Hematopoietic multipotent progenitor cell treated with erythropoietin and hydrocortisone succinate and interleukin-3 and kit ligand, for 4 days (in vitro differentiated cells): ENCODE results near the gene RABEPK.
"Not testable (repeated sequence)": the region's sequence is repeated elsewhere in the genome, so short reads cannot be mapped to it uniquely, and the experiment has no call there.

Experiments
- DNase-seq: peaks from one replicate; pipeline ENCODE4 v3.0.0-alpha.2; 2015

Gene RABEPK

DNA sequence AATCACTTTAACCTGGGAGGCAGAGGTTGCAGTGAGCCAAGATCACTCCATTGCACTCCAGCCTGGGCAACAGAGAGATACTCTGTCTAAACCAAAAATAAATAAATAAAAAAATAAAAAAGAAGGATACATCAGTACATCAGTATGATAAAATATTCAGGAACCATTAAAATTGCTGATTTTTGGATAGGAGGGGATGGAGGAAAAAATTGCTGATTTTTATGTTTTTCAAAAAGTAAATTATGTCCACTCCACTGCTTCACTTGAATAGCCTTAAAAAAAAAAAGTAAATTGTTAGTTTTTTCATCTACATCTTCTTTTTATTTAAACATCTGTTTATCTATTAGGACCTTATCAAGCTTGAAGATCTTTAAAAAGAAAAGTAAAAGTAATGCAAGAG is 53.9 kb downstream of the RABEPK start:
- DNase-seq, result no peak

DNA sequence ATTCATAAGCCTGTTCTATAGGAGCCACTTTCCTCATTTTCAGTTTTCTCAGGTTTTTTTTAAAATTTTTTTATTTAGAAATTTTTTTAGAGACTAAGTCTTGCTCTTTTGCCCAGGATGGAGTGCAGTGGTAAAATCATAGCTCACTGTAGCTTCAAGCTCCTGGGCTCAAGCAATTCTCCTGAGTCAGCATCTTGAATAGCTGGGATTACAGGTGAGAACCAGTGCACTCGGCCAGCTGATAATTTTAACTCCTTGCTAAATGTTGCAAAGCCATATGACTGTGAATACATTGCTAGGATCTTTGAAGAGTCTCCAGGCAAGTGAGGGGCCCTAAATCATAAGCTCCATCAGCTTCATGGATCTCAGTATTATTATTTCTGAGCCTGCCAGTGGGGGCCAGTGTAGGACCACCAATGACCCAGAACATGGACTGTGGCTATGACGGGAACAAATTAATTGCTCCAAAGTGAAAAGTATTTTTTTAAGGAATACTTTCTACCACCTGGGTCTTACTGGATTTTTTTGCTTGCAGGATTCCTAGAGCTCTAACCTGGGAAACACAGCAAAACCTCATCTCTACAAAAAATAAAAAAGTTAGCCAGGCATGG is 55.5 kb downstream of the RABEPK start:
- DNase-seq, result peak; percentile 72

DNA sequence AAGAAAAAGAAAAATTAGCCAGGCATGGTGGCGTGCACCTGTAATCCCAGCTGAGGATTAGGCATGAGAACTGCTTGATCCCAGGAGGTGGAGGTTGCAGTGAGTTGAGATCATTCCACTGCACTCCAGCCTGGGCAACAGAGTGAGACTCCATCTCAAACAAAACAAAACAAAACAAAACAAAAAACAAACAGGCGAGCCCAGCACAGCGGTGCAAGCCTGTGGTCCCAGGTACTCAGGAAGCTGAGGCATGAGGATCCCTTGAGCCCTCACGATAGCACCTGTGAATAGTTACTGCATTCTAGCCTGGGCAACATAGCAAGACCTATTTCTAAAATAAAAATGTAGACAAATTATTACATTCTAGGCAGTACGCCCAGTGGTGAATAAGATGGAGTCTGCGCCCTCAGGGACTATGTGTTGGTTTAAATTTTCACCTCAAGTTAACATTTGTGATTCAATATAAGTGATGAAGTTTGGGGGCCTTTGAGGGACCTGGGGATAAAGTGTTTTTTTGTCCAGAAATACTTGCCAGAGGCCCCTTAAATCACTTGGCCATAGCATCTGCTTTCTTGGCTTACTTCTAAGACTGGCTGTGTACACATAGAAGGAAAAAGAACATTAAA is 57.9 kb downstream of the RABEPK start:
- no peak for DNase-seq

DNA sequence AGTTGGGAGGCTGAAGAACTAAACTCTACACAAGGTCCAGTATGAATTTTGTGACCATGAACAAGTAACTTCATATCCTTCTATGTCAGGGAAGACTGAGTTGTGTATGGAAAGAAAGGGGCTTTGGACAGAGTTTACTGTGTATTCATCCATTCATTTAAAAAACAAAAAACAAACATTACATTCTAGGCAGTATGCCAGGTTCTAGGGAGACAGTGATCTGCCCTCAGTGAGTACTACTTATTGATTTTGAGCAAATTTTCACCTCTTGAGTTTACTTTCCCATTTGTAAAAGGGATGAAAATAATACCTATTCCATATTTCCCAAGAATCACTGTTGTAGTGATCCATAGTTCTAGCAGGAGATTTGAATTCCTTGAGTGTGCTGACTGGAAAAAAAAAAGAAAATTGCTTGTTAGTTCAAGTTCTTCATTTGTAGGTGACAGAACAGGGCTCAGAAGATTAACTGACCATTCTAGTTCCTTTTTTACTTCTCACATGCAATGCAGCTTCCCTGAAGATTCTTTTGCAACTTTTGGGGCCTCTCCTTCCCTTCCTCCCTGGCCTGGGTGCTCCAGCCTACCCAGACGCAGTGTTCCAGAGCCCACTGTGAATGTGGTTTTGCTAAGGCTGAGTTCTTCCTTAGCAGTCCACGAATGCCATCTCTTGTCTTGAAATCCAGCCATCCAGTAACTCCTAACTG is 58.6 kb downstream of the RABEPK start:
- peak; percentile 76 for DNase-seq

DNA sequence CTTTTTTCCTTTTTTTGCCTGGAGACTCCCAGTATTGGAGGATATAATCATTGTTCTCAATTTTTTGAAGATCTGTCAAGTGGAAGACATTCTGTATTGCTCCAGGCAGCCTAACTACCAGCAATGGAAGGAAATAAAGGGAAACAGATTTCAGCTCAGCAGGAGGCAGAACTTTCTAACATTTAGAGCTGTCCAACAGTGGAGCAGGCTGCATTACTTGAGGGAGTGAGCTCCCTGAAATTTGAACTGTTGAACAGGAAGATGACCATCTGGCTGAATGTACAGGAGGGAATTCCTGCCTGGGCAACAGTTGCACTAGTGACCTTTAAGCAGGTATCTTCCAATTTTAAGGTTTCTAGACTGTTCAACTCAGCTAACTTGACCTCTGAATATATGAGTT is 60.2 kb downstream of the RABEPK start:
- no peak for DNase-seq

DNA sequence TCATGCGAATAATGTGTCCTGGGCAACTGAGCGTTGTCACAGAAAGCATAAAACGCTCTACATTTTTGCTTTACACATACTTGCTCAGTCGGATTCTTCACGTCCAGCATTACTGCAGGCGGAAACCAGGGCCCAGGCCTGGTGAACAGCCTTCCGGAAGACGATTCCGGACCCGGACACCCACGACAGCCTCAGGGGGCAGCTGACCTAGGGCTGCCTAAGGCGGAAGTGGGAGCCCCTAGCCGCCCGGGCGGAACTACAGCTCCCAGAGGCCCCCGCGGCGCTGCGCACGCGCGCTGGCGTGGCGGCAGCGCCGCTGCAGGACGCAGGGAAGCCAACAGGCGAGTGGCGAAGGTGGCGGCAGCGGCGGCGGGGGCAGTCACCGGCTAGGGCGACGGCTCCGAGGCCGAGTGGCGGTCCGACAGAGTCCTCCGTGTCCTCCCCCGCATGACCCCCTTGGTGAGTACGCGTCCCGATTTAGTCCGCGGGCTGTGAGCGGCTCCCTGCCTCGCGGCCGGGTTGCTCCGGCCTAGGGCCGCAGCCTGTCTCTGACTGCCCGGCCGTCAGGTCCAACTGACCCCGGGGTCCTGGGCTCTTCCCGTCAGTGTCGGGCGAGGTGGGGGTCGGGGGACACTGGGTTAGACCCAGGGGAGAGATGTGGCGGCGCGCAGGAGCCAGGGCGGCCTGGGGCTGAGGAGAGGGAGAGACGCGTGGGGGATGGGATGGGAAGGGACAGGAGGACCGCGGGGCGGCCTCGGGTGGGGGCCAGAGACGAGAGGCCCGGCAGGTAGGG is 61.4 kb downstream of the RABEPK start, which contains the start of gene GAPVD1:
Gene GAPVD1 (plus strand): TSS at position 326 of the 793 bp plus-strand sequence. CDS start 37,096 bp downstream, outside the sequence.
- peak; percentile 98 for DNase-seq

DNA sequence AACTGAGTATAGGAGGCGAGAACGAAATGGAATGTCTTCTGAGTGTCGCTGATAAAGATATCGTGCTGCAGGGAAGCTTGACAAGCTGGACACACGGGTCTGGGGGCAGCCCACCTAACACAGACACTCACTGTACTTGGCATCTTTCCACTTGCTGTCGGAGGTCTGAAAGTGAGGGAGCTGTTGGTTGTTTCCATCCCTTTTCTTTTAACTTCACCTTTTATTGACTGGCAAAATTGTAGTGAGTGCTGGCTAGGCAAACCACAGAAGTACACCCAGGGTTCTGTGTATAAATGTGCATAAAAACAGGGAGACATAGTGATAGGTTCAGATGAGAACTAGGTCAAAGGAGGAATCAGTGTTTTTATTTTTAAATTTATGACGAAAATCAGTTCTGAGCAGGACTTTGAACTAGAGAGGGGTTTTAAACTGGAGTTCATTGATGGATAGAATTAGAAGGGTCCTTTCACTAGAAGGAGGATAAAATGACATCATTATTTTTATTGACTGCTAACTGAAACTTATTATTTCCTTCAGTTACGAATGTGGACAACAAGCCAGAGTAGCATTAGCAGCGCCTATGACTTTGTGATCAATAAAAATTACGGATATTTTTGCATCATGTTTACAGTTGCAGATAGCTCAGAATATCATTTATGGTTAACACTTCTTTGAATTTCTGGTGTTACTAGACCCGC is 62.1 kb downstream of the RABEPK start:
- DNase-seq, result peak; percentile 59

DNA sequence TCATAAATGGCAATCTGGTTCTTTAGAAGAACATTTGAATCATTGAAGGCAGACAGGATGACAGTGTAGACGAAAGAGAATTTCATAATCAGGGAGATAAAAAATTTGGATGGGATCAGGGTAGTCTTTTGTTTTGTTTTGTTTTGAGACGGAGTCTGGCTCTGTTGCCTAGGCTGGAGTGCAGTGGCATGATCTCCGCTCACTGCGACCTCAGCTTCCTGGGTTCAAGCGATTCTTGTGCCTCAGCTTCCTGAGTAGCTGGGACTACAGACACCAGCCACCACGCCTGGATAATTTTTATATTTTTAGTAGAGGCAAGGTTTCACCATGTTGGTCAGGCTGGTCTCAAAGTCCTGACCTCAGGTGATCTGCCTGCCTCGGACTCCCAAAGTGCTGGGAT is 63.7 kb downstream of the RABEPK start:
- DNase-seq, result not testable (repeated sequence)

DNA sequence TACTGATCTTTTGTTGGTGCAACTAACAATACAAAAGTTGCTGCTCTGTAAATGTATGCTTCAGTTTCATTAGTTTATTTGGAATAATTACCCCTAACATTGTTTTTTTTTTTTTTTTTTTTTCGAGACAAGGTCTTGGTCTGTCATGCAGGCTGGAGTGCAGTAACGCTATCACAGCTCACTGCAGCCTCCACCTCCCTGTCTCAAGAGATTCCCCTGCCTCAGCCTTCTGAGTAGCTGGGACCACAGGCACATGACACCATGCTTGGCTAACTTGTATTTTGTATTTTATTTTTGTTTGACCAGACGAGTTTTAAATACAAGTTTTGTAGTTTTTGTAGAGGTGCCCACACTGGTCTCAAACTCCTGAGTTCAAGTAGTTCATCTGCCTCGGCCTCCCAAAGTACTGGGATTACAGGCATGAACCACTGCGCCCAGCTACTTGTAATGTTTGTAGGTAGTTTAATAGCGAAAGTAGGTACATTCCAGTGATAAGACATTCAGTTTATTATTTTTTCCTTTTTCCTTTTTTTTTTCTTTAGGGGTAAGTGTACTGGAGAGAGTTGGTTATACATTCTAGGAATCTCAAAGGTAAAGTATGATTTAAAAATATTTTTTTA is 68.2 kb downstream of the RABEPK start:
- no peak for DNase-seq

DNA sequence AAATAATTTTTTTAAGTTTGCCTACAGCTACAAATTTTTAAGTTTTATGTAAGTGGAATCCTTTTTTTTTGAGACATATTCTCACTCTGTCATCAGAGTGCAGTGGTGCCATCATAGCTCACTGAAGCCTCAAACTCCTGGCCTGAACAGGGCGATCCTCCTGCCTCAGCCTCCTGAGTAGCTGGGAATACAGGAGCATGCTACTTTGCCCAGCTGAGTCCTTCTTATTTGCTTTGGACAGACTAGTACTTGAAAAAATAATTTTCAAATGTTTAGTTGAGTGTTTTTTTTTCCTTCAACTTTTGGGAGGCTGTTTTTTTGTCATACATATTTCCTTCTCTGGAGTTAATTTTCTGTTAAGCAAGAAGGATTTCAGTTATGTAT is 68.7 kb downstream of the RABEPK start:
- DNase-seq, result no peak

DNA sequence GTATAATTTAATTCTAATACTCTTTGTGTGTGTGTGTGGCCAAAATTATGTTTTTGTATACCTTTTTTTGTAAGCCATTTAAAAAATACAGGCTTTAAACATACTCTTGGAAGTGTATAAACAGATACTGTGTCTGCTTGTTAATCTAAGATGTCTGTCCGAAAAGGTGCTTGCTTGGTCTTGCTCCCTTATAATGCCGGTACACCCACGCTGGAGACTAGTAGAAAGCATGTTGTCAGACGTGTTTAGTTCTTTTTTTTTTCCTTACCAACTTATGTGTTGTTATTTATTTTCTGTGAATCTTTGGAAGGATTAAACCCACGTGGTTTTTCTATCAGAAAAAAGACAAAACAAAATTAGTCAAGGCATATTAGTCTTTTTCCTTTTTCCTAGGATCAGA is 70.7 kb downstream of the RABEPK start:
- DNase-seq, result no peak

DNA sequence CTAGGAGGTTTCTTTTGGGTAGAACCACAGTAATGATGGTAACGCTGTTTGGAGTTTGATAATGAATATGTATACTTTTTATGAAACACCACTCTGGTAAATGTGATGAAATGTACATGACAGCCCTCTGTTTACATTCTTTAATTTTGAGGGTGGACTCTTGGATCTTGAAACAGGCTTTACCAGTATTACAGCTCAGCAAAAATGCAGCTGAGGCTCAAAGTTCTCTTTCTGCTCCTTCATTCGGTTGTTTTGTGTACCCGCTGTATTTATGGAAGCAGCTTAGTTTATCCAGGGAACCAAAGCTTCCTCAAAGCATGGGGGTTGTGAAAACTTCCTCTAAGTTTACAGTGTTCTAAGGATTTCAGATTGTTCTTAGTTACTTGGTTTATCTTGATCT is 72.4 kb downstream of the RABEPK start:
- DNase-seq, result no peak

DNA sequence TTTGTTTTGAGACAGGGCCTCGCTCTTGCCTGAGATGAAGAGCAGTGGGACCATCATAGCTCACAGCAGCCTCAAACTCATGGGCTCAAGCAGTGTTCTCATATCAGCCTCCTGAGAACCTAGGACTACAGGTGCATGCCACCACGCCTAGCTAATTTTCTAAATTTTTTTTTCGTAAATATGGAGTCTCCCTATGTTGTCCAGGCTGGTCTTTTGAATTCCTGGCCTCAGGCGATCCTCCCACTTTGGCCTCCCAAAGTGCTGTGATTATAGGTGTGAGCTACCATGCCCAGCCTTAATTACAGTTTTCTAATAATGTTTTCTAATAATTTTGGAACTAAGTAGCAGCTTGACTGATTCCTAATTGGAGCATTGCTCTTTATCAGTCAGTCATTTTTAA is 76.4 kb downstream of the RABEPK start:
- DNase-seq, result no peak

DNA sequence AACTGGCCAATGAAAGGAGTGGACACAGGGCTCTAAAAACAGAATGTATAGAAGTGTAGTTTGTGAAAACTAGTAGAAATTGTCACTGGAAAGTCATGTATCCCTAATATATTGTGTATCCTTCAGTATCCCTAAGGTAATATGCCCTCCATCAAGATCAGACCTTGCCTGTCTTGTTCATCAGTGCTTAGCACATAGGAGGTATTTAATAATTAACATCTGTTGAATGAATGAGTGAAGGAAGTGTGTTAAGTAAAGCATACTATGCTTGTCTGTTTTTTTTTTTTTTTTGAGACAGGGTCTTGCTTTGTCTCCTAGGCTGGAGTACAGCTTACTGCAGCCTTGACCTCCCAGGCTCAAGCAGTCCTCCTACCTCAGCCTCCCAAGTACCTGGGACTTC is 77.1 kb downstream of the RABEPK start:
- DNase-seq, result no peak

DNA sequence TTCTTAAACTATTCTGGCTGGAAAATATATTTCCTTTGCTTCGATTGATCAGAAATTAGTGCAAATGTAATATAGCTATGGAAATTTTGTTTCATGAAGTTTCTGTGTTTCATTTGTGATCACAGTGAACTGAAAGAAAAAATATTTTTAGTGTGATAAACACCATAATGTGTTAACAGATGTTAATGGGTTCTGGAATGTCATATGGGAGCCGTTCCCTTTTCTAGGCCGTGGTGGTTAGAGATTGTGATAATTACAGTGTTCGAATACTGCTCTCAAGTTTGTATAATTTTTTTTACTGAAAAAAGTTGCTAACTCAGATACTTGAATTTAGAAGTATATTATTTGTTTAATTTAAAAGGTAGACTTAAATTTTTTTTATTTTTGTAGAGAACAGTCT is 80.6 kb downstream of the RABEPK start:
- no peak for DNase-seq
